Measurements from ENCODE around the gene NIPAL3.

The NIPAL3 gene

GRCh38 chr1:24386931-24387330 lies 28.7 kb upstream of the NIPAL3 start:
- Histone ChIP-seq H3K9ac (ENCODE audit: low read length) (no peak overlapping the region), H3K27me3 (replicated peaks; ENCODE audit: insufficient read depth, low read length) (no peaks in the 10 kb centered on the region), H3K9me3 (replicated peaks; ENCODE audit: insufficient read depth, low read length) (no peaks in the 10 kb centered on the region), H3K4me2 (ENCODE audit: low read depth, low read length) (no peak overlapping the region), H3K9me2 (replicated peaks; ENCODE audit: insufficient read depth, low read length) (no peaks in the 10 kb centered on the region), H3K4me3 (ENCODE audit: low read length) (no peak overlapping the region), H3F3A (ENCODE audit: insufficient read depth, low read length) (peaks cover 63% of the 10 kb centered on the region), H4K20me1 (ENCODE audit: insufficient read depth, low read length) (no peaks in the 10 kb centered on the region), H3K27ac (ENCODE audit: low read length) (no peak overlapping the region), H3K79me2 (ENCODE audit: low read length) (no peaks in the 10 kb centered on the region), H3K36me3 (replicated peaks; ENCODE audit: insufficient read depth, low read length) (no peaks in the 10 kb centered on the region), H2AFZ (ENCODE audit: low read length) (no peak overlapping the region), H3K4me1 (ENCODE audit: low read length) (peaks cover 76% of the 10 kb centered on the region)
- DNase-seq, result no peak
- TF ChIP-seq EZH2 (optimal IDR thresholded peaks at IDR 0.05; ENCODE audit: low read depth, low read length) (no peak), EZH2phosphoT487 (IDR thresholded peaks at IDR 0.05; ENCODE audit: low read length) (no peak), CTCF (IDR thresholded peaks at IDR 0.05; ENCODE audit: low read length) (no peak)

DNA sequence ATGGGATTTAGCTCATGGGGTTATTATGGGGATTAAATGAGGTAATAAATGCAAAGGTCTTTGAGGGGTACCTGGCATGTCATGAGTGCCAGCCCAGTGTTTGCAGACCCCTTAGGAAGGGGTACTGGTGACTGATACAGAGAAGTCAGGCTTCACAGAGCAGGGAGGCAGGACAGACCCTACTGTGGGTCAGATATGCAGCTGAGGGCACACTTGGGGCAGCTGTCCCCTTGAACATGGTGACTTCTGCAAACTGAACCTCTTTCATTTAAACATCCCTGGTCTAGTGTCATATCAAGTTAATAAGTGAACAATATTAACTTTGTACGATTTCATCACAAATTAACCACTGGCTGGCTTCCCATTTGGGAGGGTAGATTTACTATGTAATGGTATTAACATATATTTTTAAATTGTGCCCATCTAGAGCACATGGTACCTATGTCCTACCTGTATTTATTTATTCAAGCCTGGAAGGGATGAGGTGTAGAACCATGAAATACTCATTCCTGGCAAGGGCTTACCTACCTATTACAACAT lies 27.9 kb upstream of the NIPAL3 start:
- no peak for TF ChIP-seq CTCF (IDR thresholded peaks at IDR 0.05; ENCODE audit: low read length)

GRCh38 chr1:24388331-24388885 lies 27.2 kb upstream of the NIPAL3 start:
- no peaks in the 10 kb centered on the region for H3K9me3 ChIP-seq (replicated peaks; ENCODE audit: insufficient read depth, low read length)
- H2AFZ ChIP-seq (ENCODE audit: low read length), result no peak overlapping the region
- no peak for DNase-seq
- no peaks in the 10 kb centered on the region for H3K9me2 ChIP-seq (replicated peaks; ENCODE audit: insufficient read depth, low read length)
- H3K4me2 ChIP-seq (ENCODE audit: low read depth, low read length), result peak overlapping the region; percentile 43; the same call in 1 of the 2 replicates
- H3K27ac ChIP-seq (ENCODE audit: low read length), result peak overlapping the region; percentile 83
- H3K4me3 ChIP-seq (ENCODE audit: low read length), result no peak overlapping the region
- H3K9ac ChIP-seq (ENCODE audit: low read length), result peak overlapping the region; percentile 39; the same call in 1 of the 2 replicates
- H3F3A ChIP-seq (ENCODE audit: insufficient read depth, low read length), result peaks cover 78% of the 10 kb centered on the region
- TF ChIP-seq CTCF (IDR thresholded peaks at IDR 0.05; ENCODE audit: low read length) (no peak), EZH2 (optimal IDR thresholded peaks at IDR 0.05; ENCODE audit: low read depth, low read length) (no peak), EZH2phosphoT487 (IDR thresholded peaks at IDR 0.05; ENCODE audit: low read length) (no peak)
- no peaks in the 10 kb centered on the region for H3K79me2 ChIP-seq (ENCODE audit: low read length)
- H4K20me1 ChIP-seq (ENCODE audit: insufficient read depth, low read length), result no peaks in the 10 kb centered on the region
- peaks cover 87% of the 10 kb centered on the region for H3K4me1 ChIP-seq (ENCODE audit: low read length)
- H3K27me3 ChIP-seq (replicated peaks; ENCODE audit: insufficient read depth, low read length), result no peaks in the 10 kb centered on the region
- no peaks in the 10 kb centered on the region for H3K36me3 ChIP-seq (replicated peaks; ENCODE audit: insufficient read depth, low read length)

More for the DNA sequence above, 27.9 kb upstream of the NIPAL3 start:
- H3K27ac ChIP-seq (ENCODE audit: low read length), result no peak overlapping the region
- H3K27me3 ChIP-seq (replicated peaks; ENCODE audit: insufficient read depth, low read length), result no peaks in the 10 kb centered on the region
- H3K4me3 ChIP-seq (ENCODE audit: low read length), result no peak overlapping the region
- no peaks in the 10 kb centered on the region for H3K79me2 ChIP-seq (ENCODE audit: low read length)
- no peaks in the 10 kb centered on the region for H3K9me2 ChIP-seq (replicated peaks; ENCODE audit: insufficient read depth, low read length)
- no peak overlapping the region for H2AFZ ChIP-seq (ENCODE audit: low read length)
- H3K9ac ChIP-seq (ENCODE audit: low read length), result no peak overlapping the region
- no peak overlapping the region for H3K4me2 ChIP-seq (ENCODE audit: low read depth, low read length)
- no peaks in the 10 kb centered on the region for H4K20me1 ChIP-seq (ENCODE audit: insufficient read depth, low read length)
- no peaks in the 10 kb centered on the region for H3K9me3 ChIP-seq (replicated peaks; ENCODE audit: insufficient read depth, low read length)
- H3K36me3 ChIP-seq (replicated peaks; ENCODE audit: insufficient read depth, low read length), result no peaks in the 10 kb centered on the region
- peaks cover 80% of the 10 kb centered on the region for H3K4me1 ChIP-seq (ENCODE audit: low read length)
- H3F3A ChIP-seq (ENCODE audit: insufficient read depth, low read length), result peaks cover 71% of the 10 kb centered on the region
- DNase-seq, result no peak
